ENCODE measurements around the gene TPBGL.

TPBGL gene

DNA sequence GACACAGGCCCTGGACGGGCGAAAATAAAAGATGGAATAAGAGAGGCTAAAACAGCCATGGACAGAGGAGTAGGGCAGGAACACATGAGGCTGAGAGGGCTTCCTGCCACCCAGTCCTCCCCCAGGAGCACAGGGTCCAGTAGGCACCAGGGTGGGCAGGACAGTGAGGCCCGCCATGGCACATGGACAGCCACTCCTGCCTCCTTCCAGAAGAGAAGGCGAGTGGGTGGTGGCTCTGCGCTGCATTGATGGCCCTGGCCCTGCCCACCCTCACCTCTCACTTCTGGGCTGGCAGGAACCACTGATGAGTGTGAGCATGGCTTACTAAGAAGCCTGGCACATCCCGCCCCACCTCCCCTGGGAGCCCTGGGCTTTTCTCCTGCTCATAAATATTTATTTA, 51.2 kb downstream of the TPBGL start:
- DNase-seq = no peak

DNA sequence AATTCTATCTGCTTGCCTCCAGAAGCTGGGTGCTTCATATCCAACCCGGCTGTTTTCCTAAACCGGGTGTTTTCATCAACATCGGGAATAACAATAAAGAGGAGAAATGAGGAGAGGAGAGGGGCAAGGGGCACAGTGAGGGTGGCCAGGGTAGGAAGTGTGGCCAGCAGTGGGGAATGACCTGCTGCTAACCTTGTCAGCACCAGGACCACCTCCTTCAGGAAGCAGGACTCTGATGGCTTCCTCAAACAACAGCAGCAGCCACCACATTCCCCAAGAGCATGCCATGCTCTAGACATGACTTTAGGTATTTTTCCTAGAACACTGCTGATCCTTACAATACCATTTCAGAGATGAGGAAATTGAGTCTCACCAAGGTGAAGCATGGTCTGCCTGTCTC, 52.4 kb downstream of the TPBGL start:
- DNase-seq = no peak
